Hepatocyte (in vitro differentiated cells): Measurements from ENCODE around the gene SULT2A1.

Experiments used
- EZH2 ChIP-seq: fragments of 200-600 bp; sonication (generic); IDR thresholded peaks from 2 replicates; pipeline ENCODE4 v1.6.1; 2016; ENCODE audit warnings: antibody characterized with exemption, mild to moderate bottlenecking, borderline replicate concordance
- EZH2phosphoT487 ChIP-seq: fragments of 200-600 bp; sonication (generic); IDR thresholded peaks from one replicate; pipeline ENCODE4 v1.6.1; 2018; ENCODE audit warnings: antibody characterized with exemption, mild to moderate bottlenecking, low read depth, moderate library complexity; ENCODE audit not compliant: unreplicated experiment, severe bottlenecking
- TF ChIP-seq, protein P1 (sequence below): fragments of 200-600 bp; sonication (generic); IDR thresholded peaks from 2 replicates; pipeline ENCODE4 v1.5.1; 2016; ENCODE audit warnings: antibody characterized with exemption, mild to moderate bottlenecking; ENCODE audit not compliant: poor library complexity

DNA sequence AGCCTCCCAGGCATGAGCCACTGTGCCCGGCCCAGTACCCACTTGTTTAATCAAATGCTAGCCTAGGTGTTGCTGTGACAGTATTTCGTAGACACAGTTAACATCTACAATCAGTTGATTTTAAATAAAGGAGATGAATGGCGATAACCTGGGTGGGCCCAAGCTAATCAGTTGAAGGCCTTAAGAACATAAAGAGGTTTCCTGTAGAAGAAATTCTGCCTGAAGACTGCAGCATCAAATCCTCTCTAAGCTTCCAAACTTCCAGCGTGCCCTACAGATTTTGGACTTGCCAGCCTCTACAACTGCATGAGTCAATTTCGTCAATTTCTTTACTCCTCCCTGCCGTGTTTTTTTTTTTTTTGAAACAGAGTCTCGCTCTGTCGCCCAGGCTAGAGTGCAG, 13.2 kb upstream of the SULT2A1 start:
- TF ChIP-seq, protein P1, sequence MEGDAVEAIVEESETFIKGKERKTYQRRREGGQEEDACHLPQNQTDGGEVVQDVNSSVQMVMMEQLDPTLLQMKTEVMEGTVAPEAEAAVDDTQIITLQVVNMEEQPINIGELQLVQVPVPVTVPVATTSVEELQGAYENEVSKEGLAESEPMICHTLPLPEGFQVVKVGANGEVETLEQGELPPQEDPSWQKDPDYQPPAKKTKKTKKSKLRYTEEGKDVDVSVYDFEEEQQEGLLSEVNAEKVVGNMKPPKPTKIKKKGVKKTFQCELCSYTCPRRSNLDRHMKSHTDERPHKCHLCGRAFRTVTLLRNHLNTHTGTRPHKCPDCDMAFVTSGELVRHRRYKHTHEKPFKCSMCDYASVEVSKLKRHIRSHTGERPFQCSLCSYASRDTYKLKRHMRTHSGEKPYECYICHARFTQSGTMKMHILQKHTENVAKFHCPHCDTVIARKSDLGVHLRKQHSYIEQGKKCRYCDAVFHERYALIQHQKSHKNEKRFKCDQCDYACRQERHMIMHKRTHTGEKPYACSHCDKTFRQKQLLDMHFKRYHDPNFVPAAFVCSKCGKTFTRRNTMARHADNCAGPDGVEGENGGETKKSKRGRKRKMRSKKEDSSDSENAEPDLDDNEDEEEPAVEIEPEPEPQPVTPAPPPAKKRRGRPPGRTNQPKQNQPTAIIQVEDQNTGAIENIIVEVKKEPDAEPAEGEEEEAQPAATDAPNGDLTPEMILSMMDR, result no peak
- TF ChIP-seq EZH2phosphoT487 (no peak), EZH2 (no peak)
